Measurements from ENCODE around the gene VARS2.
A peak's percentile ranks its signal among the peaks of the same experiment; 100 is the strongest.

GRCh38 chr6:30902709-30903108 lies 11.3 kb upstream of the VARS2 start:
- TF ChIP-seq ZBTB7A (IDR thresholded peaks at IDR 0.05; ENCODE audit: low read depth), result no peak
- TF ChIP-seq, protein P1, sequence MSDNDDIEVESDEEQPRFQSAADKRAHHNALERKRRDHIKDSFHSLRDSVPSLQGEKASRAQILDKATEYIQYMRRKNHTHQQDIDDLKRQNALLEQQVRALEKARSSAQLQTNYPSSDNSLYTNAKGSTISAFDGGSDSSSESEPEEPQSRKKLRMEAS (IDR thresholded peaks at IDR 0.05), result peak; percentile 51; the same call in 1 of the 2 replicates

All from Ishikawa (cell line).